ENCODE results near the gene WDR44.
A peak's percentile ranks its signal among the peaks of the same experiment; 100 is the strongest.
"Not testable (repeated sequence)": the region's sequence is repeated elsewhere in the genome, so short reads cannot be mapped to it uniquely, and the experiment has no call there.

The WDR44 gene

DNA sequence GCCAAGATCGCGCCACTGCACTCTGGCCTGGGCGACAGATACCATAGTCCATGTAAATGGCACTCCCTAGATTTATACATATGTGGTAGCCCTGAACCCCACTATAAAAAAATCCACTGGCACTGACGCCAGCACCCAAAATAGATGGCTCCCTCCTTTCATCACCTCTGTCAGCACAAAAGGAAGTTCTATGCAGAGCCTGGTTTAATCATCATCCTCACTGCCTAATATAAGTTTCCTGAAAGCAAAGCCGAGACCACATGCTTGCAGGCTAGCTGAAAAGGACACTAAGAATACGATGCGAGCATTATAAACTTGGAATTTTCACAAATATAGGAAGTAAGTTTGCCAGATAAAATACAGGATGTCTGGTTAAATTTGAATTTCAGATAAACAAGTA is 122.2 kb downstream of the WDR44 start:
- H3K4me1 Mint-ChIP-seq (ENCODE audit: low read depth in 2 of 2): no peaks in the 10 kb centered on the region
- no peaks in the 10 kb centered on the region for H3K9me3 Mint-ChIP-seq
- H3K27me3 Mint-ChIP-seq: no peaks in the 10 kb centered on the region
- ATAC-seq (replicated peaks): no peak
- no peak overlapping the region for H3K27ac Mint-ChIP-seq
- no peak for DNase-seq
- no peak overlapping the region for H3K4me3 Mint-ChIP-seq
- H3K36me3 Mint-ChIP-seq (ENCODE audit: insufficient read depth): no peaks in the 10 kb centered on the region

DNA sequence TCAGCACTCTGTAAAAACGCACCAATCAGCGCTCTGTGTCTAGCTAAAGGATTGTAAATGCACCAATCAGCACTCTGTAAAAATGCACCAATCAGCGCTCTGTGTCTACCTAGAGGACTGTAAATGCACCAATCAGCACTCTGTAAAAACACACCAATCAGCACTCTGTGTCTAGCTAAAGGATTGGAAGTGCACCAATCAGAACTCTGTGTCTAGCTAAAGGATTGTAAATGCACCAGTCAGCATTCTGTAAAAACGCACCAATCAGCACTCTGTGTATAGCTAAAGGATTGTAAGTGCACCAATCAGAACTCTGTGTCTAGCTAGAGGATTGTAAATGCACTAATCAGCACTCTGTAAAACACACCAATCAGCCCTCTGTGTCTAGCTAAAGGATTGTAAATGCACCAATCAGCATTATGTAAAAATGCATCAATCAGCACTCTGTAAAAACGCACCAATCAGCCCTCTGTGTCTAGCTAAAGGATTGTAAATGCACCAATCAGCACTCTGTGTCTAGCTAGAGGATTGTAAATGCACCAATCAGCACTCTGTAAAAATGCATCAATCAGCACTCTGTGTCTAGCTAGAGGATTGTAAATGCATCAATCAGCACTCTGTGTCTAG is 124.9 kb downstream of the WDR44 start:
- H3K9me3 Mint-ChIP-seq; H3K27ac Mint-ChIP-seq; H3K4me1 Mint-ChIP-seq (ENCODE audit: low read depth in 2 of 2); H3K4me3 Mint-ChIP-seq; H3K36me3 Mint-ChIP-seq (ENCODE audit: insufficient read depth); H3K27me3 Mint-ChIP-seq; DNase-seq; ATAC-seq (replicated peaks): not testable (repeated sequence)

DNA sequence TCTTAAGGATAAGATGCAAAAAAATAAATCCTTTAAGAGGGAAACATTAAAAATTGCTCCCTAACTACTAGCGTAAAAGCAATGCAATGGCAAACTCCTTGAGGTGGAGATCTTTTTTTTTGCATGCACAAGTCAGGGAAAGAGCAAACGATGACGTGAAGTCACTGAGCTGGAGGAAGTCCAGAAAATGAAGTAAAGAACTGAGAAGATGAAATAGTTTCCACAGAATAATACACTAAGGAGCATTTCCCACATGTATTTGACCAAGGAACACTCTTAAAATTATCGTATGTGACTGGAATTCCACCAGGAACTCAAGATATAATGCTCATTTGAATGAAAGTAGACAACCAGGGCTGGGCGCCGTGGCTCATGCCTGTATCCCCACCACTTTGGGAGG is 128.7 kb downstream of the WDR44 start:
- Mint-ChIP-seq H3K27ac (no peak overlapping the region), H3K4me3 (no peak overlapping the region), H3K36me3 (ENCODE audit: insufficient read depth) (no peaks in the 10 kb centered on the region), H3K4me1 (ENCODE audit: low read depth in 2 of 2) (no peaks in the 10 kb centered on the region), H3K27me3 (no peaks in the 10 kb centered on the region), H3K9me3 (no peaks in the 10 kb centered on the region)
- ATAC-seq (replicated peaks): no peak
- no peak for DNase-seq

DNA sequence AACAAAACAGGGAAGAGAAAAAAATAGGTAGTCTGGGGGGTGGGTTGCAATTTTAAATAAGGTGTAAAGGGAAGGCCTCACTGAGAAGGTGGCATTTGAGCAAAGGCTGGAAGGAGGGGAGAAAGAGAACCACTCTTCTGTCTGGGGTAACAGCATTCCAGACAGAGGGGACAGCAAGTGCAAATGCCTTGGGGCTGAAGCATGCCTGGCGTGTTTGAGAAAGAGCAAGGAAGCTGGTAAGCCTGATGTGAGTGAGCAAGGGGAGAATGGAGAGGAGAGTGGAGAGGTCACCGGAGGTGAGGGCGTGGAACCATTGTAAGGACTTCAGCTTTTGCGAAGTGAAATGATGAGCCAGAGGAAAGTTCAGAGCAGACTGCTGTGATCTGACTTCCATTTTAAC is 130.0 kb downstream of the WDR44 start:
- no peaks in the 10 kb centered on the region for H3K4me1 Mint-ChIP-seq (ENCODE audit: low read depth in 2 of 2)
- DNase-seq (no peak), ATAC-seq (replicated peaks) (no peak)
- no peak overlapping the region for H3K4me3 Mint-ChIP-seq
- H3K9me3 Mint-ChIP-seq: no peaks in the 10 kb centered on the region
- H3K27ac Mint-ChIP-seq: no peak overlapping the region
- no peaks in the 10 kb centered on the region for H3K27me3 Mint-ChIP-seq
- H3K36me3 Mint-ChIP-seq (ENCODE audit: insufficient read depth): no peaks in the 10 kb centered on the region

DNA sequence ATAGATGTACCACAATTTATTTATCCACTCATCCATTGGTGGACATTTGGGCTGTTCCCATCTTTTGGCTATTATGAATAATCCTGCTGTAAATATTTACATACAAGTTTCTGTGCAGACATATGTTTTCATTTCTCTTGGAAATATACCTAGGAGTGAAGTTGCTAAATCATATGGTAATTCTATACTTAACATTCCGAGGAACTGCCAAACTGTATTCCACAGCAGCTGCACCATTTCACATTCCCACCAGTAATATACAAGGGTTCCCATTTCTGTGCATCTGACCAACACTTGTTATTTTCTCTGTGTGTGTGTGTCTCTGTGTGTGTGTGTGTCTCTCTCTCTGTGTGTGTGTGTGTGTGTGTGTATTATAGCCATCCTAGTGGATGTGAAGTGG is 134.3 kb downstream of the WDR44 start:
- H3K4me1 Mint-ChIP-seq (ENCODE audit: low read depth in 2 of 2): no peaks in the 10 kb centered on the region
- no peak overlapping the region for H3K4me3 Mint-ChIP-seq
- no peak for DNase-seq
- H3K27ac Mint-ChIP-seq: no peak overlapping the region
- no peaks in the 10 kb centered on the region for H3K27me3 Mint-ChIP-seq
- no peaks in the 10 kb centered on the region for H3K36me3 Mint-ChIP-seq (ENCODE audit: insufficient read depth)
- H3K9me3 Mint-ChIP-seq: no peaks in the 10 kb centered on the region
- ATAC-seq (replicated peaks): no peak

DNA sequence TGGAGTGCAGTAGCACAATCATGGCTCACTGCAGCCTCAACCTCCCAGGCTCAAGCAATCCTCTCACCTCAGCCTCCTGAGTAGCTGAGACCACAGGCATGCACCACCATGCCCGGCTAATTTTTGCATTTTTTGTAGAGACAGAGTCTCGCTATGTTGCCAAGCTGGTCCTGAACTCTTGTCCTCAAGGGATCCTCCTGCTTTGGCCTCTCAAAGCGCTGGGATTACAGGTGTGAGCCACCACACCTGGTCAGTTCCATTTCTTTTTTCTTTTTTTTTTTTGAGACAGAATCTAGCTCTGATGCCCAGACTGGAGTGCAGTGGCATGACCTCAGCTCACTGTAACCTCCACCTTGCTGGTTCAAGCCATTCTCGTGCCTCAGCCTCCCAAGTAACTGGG is 136.5 kb downstream of the WDR44 start:
- H3K4me3 Mint-ChIP-seq; H3K27me3 Mint-ChIP-seq; H3K4me1 Mint-ChIP-seq (ENCODE audit: low read depth in 2 of 2); DNase-seq; H3K36me3 Mint-ChIP-seq (ENCODE audit: insufficient read depth); ATAC-seq (replicated peaks); H3K27ac Mint-ChIP-seq; H3K9me3 Mint-ChIP-seq: not testable (repeated sequence)

DNA sequence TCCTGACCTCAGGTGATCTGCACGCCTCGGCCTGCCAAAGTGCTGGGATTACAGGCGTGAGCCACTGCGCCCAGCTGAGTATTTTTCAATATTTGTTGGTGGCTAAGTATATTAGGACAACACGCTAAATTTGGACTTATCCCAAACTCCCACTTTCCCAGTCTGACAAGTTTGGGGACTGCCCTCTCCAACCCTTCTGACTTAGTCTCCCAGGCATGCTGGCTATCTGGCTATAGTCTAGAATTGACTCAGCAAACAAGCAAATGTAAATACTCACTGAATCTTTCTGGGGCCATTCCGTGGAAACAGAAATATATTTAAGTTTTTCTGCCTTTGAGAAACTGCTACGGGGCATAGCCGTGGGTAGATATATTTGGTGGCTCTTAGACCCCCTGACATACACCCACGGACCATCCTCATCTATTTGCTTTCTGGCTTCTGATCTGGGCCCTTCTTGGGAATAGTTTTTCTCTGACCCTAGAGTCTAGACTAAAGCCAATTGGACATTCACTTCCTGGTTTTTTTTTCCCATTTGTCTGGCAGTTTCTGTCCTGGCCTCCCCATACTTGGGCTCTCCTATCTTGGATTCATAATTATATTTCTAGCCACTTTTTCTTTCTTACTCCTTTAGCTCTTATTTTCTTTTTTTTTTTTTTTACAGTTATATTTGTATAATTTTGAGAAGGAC is 138.5 kb downstream of the WDR44 start:
- DNase-seq: no peak
- Mint-ChIP-seq H3K9me3 (no peaks in the 10 kb centered on the region), H3K27ac (no peak overlapping the region), H3K27me3 (no peaks in the 10 kb centered on the region), H3K4me1 (ENCODE audit: low read depth in 2 of 2) (no peaks in the 10 kb centered on the region), H3K4me3 (no peak overlapping the region), H3K36me3 (ENCODE audit: insufficient read depth) (no peaks in the 10 kb centered on the region)
- no peak for ATAC-seq (replicated peaks)

DNA sequence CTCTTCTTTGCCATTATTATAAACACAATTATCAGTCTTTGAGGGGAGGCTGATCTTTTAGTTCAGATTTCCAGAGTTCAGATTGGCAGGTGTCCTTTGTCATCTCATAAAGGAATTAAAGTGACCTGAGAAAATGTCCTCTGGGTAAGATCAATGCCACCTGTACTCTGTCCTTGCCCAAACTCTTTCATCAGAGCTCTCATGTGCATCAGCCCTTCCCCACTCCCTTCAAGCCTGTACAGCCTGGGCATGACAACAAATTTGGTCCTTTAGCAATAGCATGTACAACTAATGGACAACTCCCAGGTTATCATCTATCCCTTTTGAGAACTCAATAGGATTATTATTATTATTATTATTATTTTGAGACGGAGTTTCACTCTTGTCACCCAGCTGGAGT is 140.8 kb downstream of the WDR44 start:
- H3K27me3 Mint-ChIP-seq; H3K27ac Mint-ChIP-seq; H3K4me3 Mint-ChIP-seq; H3K9me3 Mint-ChIP-seq; ATAC-seq (replicated peaks); DNase-seq; H3K36me3 Mint-ChIP-seq (ENCODE audit: insufficient read depth); H3K4me1 Mint-ChIP-seq (ENCODE audit: low read depth in 2 of 2): not testable (repeated sequence)

DNA sequence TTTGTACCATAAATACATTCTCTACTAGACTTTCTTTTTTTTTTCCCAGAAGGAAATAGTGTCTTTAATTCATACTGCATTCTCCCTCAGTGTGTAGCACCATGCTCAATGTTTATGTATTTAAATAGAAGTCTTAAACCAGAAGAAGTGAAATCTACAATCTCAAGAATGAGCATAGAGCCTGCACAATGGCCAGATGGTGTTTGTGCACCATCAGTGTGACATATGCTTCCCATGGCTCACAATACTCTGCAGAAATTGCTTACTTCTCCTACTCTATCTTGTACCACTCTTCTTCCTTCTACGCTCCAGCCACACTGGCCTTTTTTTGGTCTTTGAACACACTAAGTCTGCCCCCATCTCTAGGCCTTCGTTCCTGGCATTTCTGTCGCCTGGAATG is 147.1 kb downstream of the WDR44 start:
- H3K9me3 Mint-ChIP-seq: no peaks in the 10 kb centered on the region
- ATAC-seq (replicated peaks) (no peak), DNase-seq (no peak)
- peaks cover 12 to 13% of the 10 kb centered on the region in 2 donors for H3K4me1 Mint-ChIP-seq (ENCODE audit: low read depth in 2 of 2)
- no peak overlapping the region for H3K27ac Mint-ChIP-seq
- peaks cover 12% of the 10 kb centered on the region for H3K36me3 Mint-ChIP-seq (ENCODE audit: insufficient read depth)
- no peaks in the 10 kb centered on the region for H3K27me3 Mint-ChIP-seq
- no peak overlapping the region for H3K4me3 Mint-ChIP-seq

DNA sequence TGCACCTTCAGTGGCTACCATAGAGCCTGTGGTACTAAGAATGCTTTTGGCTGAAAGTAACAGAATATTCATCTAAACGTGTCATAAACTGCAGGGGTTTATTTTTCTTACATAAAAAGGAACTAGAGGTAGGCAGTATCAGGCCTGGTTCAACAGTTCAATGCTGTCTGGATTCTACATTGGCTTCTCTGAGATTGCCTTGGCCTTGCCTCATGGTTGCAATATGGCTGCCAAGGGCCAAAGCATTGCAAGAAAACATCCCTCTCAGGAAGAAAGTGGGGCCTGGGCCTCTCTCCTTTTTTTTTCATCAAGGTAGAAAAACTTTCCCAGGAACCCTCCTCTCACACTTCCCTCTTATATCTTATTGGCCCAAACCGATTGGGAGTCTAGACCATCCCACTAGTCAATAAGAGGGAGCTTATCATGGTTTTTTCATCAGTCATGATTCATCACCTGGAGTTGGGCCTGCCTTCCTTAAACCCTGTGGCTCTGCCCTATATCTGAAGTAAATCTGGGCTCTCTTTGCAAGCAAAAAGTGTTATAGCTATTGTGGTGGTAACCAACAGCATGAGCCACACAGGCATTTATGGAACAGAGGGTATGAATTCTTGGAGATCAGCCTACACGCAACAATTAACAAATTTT is 147.9 kb downstream of the WDR44 start:
- Mint-ChIP-seq H3K9me3 (no peaks in the 10 kb centered on the region), H3K4me1 (ENCODE audit: low read depth in 2 of 2) (peaks cover 13 to 17% of the 10 kb centered on the region in 2 donors), H3K4me3 (no peak overlapping the region), H3K27me3 (no peaks in the 10 kb centered on the region), H3K36me3 (ENCODE audit: insufficient read depth) (peaks cover 12% of the 10 kb centered on the region), H3K27ac (no peak overlapping the region)
- DNase-seq (no peak), ATAC-seq (replicated peaks) (no peak)

DNA sequence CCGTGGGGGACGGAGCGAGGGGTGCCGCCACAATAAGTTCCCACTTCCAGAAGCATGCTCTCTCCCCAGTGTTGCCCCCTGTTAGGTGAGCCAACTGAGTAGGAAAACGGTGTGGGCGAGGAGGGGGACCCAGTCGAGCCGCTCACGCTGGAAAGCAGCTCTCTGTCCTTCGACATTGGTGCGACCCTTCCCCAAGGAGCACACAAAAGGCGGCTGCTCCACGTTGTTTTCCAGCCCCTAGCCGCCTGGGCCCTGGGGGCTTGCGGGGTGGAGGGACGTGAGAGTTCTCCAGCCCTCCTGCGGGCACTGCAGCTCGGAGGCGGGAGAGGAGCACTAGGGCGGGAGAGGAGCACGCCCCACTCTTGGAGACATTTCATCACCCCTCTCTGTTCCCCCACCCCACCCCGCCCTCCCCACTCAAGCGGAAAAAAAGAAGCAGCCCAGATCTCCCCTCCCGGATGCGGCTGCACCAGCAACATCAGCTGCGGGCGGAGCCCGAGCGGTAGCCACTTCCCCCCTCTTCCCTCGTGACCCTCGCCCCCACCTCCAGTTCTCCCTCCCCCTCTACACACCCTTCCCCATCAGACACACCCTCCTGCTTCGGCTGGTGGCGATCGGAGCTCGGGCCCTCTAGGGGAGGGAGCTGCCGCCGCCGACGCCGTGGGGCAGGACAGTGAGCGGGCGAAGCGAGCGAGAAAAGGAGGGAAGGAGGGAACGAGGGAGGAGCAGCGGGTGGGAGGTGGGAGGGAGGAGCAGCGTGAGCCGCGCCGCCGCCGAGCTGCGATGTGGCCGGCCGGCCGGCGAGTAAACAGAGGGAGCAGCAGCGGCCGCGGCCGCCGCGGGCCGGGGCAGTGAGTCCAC is 149.4 kb downstream of the WDR44 start, which contains the start of gene DOCK11:
DOCK11 (plus strand) TSS at position 755 of the 861 bp plus-strand sequence. CDS start 157 bp downstream, outside the sequence.
- H3K9me3 Mint-ChIP-seq: no peaks in the 10 kb centered on the region
- H3K4me1 Mint-ChIP-seq (ENCODE audit: low read depth in 2 of 2): peaks cover 18 to 21% of the 10 kb centered on the region in 2 donors
- H3K4me3 Mint-ChIP-seq: peak within 1 kb of the TSS; percentile 98 to 99
- no peaks in the 10 kb centered on the region for H3K27me3 Mint-ChIP-seq
- peak within 1 kb of the TSS; percentile 94 to 98 for H3K27ac Mint-ChIP-seq
- peak; percentile 74 for ATAC-seq (replicated peaks)
- H3K36me3 Mint-ChIP-seq (ENCODE audit: insufficient read depth): peaks cover 17% of the 10 kb centered on the region
- peak; percentile 66 to 69 (median 66) for DNase-seq

DNA sequence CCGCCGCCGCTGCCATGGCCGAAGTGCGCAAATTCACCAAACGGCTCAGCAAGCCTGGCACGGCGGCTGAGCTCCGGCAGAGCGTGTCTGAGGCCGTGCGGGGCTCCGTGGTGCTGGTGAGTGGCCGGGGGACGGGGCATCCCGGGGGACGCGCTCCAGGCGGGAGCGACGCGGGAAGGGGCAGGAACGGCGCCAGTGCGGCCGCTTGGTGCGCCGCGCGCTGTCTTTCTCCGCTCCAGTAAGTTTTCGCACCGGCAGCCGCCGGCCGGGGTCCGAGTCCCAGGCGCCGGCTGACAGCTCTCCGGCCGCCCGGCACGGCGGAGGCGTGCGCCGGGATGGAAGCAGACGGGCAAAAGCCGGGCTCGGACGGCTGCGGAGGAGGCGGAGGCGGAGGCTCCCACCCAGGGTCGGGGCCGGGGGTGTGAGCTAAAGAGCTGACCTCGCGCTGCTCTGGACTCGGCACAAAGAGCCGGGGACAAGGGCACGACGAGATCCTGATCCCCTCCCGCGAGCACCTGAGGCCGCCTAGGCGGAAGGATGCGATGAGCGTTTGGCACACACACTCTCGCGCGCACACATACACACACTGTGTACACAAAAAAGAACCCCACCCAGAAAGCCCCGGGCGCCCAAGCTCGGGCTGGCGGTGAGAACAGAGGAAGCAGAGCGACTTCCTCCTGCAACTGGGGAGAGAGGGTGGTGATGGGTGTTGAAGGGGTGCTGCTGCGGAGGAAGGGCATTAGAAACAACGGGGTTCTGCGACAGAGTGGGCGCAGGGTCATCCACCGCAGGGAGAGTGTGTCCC is 150.3 kb downstream of the WDR44 start:
- Mint-ChIP-seq H3K4me1 (ENCODE audit: low read depth in 2 of 2) (peaks cover 18 to 21% of the 10 kb centered on the region in 2 donors), H3K4me3 (peak overlapping the region; percentile 98 to 99), H3K36me3 (ENCODE audit: insufficient read depth) (peaks cover 20% of the 10 kb centered on the region), H3K9me3 (no peaks in the 10 kb centered on the region), H3K27me3 (no peaks in the 10 kb centered on the region), H3K27ac (peak overlapping the region; percentile 94 to 98)
- peak; percentile 71 to 72 (median 72) for DNase-seq
- peak; percentile 77 for ATAC-seq (replicated peaks)

DNA sequence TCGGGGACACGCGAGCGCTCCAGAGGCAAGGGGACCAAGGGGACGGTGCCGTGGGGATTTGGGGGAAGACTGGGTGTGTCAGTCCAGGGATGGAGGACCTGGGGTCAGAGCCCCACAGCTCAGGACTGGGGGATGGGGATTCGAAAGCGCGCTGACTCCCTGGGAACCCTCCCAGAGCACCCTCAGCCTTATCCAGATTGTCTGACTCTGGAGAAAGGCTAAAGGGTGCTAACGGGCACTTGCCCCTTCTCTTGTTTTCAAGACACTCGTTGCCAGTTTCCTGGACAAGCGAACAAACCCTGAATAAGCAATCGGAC is 150.8 kb downstream of the WDR44 start:
- peak overlapping the region; percentile 98 to 99 for H3K4me3 Mint-ChIP-seq
- no peaks in the 10 kb centered on the region for H3K27me3 Mint-ChIP-seq
- H3K36me3 Mint-ChIP-seq (ENCODE audit: insufficient read depth): peaks cover 20% of the 10 kb centered on the region
- H3K9me3 Mint-ChIP-seq: no peaks in the 10 kb centered on the region
- peaks cover 18 to 21% of the 10 kb centered on the region in 2 donors for H3K4me1 Mint-ChIP-seq (ENCODE audit: low read depth in 2 of 2)
- no peak for DNase-seq
- ATAC-seq (replicated peaks): peak; percentile 2
- peak overlapping the region; percentile 94 to 98 for H3K27ac Mint-ChIP-seq
